SH-SY5Y (cell line): ENCODE results near the gene ACD.

Experiments used
- GATA2 ChIP-seq: IDR thresholded peaks from 2 replicates; pipeline ENCODE4 v1.6.1; 2011; ENCODE audit warnings: mild to moderate bottlenecking, low read depth, low read length
- GATA3 ChIP-seq: IDR thresholded peaks from 2 replicates; pipeline ENCODE4 v1.6.1; 2011; ENCODE audit warnings: low read depth, mild to moderate bottlenecking, low read length, moderate library complexity

- no peak for TF ChIP-seq GATA2
- no peak for TF ChIP-seq GATA3
These were observed 31.8 kb downstream of the ACD start for GRCh38 chr16:67628216-67628615.
